ENCODE data around the gene CDC14B. TPM values are rescaled to one million over a fixed set of nuclear protein-coding genes. Genes with fewer than 3 reads are reported as not detected.
A peak's percentile ranks its signal among the peaks of the same experiment; 100 is the strongest.

The CDC14B gene
- total RNA-seq, 1 experiment from 2014 or later = 38.5 TPM

DNA sequence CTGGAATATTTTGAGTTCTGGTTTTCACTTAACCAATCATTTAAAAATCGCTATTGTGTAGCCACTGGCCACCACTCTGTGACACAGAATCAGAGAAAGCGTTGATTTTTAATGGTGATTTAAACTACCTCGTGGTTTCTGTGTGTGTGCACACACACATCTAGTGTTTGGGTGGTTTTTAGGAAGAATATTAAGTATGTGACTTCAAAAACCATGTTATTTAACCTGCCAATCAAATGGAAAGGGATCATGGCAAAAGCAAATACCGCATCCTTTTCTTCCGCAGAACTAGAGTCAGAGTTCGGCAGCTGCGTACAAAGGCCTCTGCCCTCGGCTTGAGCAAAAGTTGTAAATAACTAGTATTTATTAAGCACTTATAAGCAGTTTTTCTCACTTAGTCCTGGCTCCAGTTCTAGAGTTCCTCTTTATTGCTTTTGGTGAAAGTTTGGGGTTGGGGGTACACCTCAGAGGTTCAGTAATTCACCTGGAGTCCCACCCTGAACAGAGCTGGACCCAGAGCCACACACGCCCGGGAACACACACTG lies 129.0 kb downstream of the CDC14B start:
- Histone ChIP-seq H3K4me3 (ENCODE audit: insufficient read depth, low read depth, low read length) (no peak overlapping the region), H3K36me3 (replicated peaks; ENCODE audit: control insufficient read depth, insufficient read depth, low read length) (peaks cover 12% of the 10 kb centered on the region), H3K27me3 (ENCODE audit: control insufficient read depth, insufficient read depth, low read length) (no peaks in the 10 kb centered on the region)
- no peak for DNase-seq

DNA sequence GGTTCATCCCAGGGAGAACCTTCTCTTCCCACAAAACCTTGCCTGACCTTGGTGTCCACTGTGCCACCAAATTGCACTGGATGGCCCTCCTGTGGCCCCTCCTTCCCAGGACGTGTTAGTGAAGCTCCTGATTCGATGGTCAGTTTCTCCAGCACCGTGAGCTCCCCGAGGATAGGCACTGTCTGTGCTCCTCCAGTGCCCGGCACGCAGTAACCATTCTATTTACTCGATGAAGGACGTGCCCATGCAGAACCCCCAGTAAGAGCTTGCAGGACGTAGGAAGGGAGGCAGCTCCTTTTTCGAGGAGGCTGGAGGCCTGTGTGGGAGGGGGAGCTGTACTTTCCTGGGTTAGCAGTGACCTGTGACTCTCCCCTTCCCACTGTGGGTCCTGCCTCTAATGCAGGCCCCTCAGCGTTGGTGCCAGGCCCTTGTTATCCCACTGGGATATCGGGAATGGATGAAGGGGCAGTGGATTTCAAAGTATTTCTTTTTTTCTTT lies 130.1 kb downstream of the CDC14B start:
- no peaks in the 10 kb centered on the region for H3K27me3 ChIP-seq (ENCODE audit: control insufficient read depth, insufficient read depth, low read length)
- H3K36me3 ChIP-seq (replicated peaks; ENCODE audit: control insufficient read depth, insufficient read depth, low read length) = peaks cover 12% of the 10 kb centered on the region
- no peak overlapping the region for H3K4me3 ChIP-seq (ENCODE audit: insufficient read depth, low read depth, low read length)
- DNase-seq = no peak

DNA sequence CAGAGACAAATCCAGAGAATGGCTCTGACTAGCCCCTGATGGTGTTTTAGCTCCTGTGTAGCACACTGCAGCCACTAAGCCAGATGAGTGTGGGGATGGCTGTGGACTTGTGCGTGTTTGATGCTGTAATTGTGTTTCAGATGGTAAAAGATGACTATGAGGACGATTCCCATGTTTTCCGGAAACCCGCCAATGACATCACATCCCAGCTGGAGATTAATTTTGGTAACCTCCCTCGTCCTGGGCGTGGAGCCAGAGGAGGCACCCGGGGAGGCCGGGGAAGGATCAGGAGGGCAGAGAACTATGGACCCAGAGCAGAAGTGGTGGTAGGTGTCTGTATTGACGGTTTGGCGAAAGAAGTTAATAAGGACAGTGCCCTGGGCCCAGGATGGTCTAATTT lies 131.7 kb downstream of the CDC14B start:
- peak; percentile 16 for DNase-seq
- H3K36me3 ChIP-seq (replicated peaks; ENCODE audit: control insufficient read depth, insufficient read depth, low read length) = peaks cover 12% of the 10 kb centered on the region
- H3K27me3 ChIP-seq (ENCODE audit: control insufficient read depth, insufficient read depth, low read length) = no peaks in the 10 kb centered on the region
- no peak overlapping the region for H3K4me3 ChIP-seq (ENCODE audit: insufficient read depth, low read depth, low read length)

DNA sequence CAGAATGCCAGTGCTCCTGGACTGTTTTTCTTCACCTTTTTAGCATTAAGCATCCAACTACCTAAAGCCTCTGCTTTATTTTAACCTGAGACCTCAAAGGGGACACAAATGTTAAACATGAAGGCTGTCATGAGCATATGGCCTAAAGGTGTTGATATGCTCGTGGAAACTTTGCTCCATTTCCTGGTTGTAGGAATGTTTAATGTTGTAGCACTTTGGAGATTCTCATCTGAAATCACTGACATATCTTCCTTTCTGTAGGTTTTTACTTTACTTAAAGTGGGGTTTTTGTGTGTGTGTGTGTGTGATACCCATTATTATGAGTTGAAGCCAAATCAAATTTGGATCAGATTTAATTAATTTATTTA lies 132.6 kb downstream of the CDC14B start:
- Histone ChIP-seq H3K4me3 (ENCODE audit: insufficient read depth, low read depth, low read length) (no peak overlapping the region), H3K36me3 (replicated peaks; ENCODE audit: control insufficient read depth, insufficient read depth, low read length) (peaks cover 10% of the 10 kb centered on the region), H3K27me3 (ENCODE audit: control insufficient read depth, insufficient read depth, low read length) (no peaks in the 10 kb centered on the region)
- DNase-seq = no peak

DNA sequence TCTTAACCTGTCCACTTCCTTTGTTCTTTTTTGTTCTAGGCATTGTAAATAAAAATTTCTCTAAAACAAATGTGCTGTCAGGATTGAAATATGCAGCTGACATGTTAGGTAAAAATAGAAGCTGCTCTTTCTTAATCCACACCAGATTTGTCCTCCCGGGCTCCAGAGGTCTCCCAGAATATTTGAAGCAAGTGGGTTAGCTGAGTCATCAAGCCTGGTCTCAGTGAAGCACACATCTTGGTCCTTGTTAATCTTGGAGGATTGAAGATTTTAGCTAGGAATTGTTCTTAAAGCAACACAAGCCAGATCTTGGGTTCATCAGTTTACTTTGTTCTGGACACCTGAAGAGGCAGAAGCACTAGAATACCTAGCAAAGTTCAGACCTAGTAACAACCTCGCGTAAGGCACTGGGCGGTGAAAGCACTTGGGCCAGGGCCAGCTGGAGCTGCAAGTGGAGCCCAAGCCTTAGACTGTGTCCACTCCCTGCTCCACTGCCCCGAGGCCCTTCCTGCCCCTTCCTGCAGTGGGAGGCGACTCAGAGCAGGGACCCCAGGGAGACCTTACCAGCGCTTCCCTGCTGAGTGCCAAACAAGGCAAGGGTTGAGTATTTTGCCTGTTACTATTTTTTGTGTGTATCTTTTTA lies 133.1 kb downstream of the CDC14B start:
- Histone ChIP-seq H3K4me3 (ENCODE audit: insufficient read depth, low read depth, low read length) (no peak overlapping the region), H3K27me3 (ENCODE audit: control insufficient read depth, insufficient read depth, low read length) (no peaks in the 10 kb centered on the region), H3K36me3 (replicated peaks; ENCODE audit: control insufficient read depth, insufficient read depth, low read length) (peaks cover 9% of the 10 kb centered on the region)
- no peak for DNase-seq

DNA sequence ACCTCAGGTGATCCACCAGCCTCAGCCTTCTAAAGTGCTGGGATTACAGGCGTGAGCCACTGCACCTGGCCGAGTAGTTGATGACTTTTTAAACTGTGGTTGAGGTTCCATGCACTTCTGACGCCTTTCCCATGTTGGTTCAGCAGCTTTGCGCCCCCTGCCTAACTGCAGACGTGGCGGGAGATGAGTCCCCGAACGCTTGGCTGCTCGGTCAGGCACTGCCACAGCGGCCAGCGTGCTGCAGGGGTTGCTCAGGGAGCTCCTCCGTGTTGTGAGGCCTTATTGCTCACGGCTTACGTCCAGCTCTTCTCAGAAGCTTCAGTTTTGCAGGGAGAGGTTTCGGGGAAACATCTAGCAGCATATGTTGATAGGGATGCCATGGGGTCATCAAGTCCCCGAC lies 134.4 kb downstream of the CDC14B start:
- Histone ChIP-seq H3K27me3 (ENCODE audit: control insufficient read depth, insufficient read depth, low read length) (no peaks in the 10 kb centered on the region), H3K36me3 (replicated peaks; ENCODE audit: control insufficient read depth, insufficient read depth, low read length) (peaks cover 6% of the 10 kb centered on the region), H3K4me3 (ENCODE audit: insufficient read depth, low read depth, low read length) (no peak overlapping the region)
- DNase-seq = peak; percentile 32

DNA sequence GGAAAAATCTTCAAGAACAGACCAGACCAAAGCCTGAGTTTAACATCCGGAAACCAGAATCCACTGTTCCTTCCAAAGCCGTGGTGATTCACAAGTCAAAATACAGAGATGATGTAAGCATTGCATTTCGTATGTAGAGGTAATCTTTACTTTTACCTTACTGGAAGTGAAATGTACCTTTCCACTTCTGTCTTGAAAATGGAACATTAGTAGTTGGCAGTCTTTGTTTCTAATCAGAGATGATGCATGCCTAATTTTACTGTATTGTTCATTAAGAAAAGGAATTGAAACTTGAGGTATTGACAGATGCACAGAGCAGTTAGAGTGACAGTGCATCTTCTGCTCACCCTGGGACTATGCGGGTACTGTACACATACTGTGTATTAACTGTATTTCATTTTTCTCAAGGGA lies 135.1 kb downstream of the CDC14B start:
- H3K27me3 ChIP-seq (ENCODE audit: control insufficient read depth, insufficient read depth, low read length) = no peaks in the 10 kb centered on the region
- DNase-seq = no peak
- peaks cover 5% of the 10 kb centered on the region for H3K36me3 ChIP-seq (replicated peaks; ENCODE audit: control insufficient read depth, insufficient read depth, low read length)
- H3K4me3 ChIP-seq (ENCODE audit: insufficient read depth, low read depth, low read length) = no peak overlapping the region

DNA sequence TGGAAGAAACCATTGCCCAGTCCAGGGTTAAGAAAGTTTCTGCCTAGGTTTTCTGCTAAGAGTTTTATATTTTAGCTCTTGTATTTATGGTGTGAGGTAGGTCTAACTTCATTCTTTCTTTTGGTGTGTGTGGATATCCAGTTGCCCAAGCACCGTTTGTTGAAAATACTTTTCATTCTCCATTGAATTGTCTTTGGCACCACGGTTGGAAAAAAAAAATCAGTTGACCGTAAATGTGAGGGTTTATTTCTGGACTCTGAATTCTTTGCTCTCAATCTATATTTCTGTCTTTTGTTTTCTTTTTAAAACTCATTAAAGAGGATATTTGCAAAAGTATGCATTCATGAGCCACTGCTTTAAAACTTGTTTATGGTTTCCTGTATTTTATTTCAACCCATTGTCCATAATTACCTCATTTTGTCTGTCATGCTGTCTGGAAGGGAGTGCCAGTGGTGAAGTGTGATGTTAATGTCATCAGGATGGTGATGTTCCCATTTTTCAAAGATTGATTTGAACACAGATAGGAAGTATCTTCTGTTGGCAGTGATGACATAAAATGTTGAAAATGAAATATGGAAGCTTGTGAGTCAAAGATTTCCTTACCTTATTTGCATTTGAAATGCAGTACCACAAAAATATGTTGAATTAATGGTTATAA lies 135.8 kb downstream of the CDC14B start:
- Histone ChIP-seq H3K27me3 (ENCODE audit: control insufficient read depth, insufficient read depth, low read length) (no peaks in the 10 kb centered on the region), H3K4me3 (ENCODE audit: insufficient read depth, low read depth, low read length) (no peak overlapping the region), H3K36me3 (replicated peaks; ENCODE audit: control insufficient read depth, insufficient read depth, low read length) (peaks cover 4% of the 10 kb centered on the region)
- DNase-seq = no peak

DNA sequence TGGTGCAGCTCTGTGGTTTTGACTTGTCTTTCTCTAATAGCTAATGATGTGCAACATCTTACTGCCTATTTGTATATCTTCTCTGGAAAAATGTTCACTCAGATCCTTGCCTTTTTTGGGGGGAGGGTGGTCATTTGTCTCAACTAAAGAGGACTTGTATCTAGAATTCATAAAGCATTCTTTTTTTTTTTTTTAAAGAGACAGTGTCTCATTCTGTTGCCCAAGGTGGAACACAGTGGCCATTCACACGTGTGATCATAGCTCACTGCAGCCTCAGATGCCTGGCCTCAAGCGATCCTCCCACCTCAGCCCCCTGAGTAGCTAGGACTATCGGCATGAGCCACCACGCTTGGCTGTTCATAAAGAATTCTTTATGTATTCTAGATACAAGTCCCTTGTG lies 136.4 kb downstream of the CDC14B start:
- DNase-seq = no peak
- Histone ChIP-seq H3K36me3 (replicated peaks; ENCODE audit: control insufficient read depth, insufficient read depth, low read length) (no peaks in the 10 kb centered on the region; the same call in none of the 2 replicates), H3K4me3 (ENCODE audit: insufficient read depth, low read depth, low read length) (no peak overlapping the region), H3K27me3 (ENCODE audit: control insufficient read depth, insufficient read depth, low read length) (no peaks in the 10 kb centered on the region)

DNA sequence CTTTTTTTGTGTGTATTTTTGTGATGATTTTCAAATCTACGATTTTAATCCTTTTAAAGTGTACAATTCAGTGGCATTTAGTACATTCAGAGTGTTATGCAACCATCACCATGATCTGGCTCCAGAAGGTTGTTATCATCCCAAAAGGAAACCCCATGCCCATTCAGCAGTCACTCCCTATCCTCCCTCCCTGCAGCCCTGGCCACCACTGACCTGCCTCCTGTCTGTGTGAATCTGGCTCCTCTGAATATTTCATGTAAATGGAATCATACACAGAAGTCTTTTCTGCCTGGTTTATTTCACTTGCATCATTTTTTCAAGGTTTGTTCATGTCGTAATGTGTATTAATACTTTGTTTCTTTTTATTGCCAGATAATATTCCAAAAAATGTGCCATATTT lies 137.2 kb downstream of the CDC14B start:
- H3K27me3 ChIP-seq (ENCODE audit: control insufficient read depth, insufficient read depth, low read length) = no peaks in the 10 kb centered on the region
- no peak for DNase-seq
- no peak overlapping the region for H3K4me3 ChIP-seq (ENCODE audit: insufficient read depth, low read depth, low read length)
- no peaks in the 10 kb centered on the region; the same call in 1 of the 2 replicates for H3K36me3 ChIP-seq (replicated peaks; ENCODE audit: control insufficient read depth, insufficient read depth, low read length)

DNA sequence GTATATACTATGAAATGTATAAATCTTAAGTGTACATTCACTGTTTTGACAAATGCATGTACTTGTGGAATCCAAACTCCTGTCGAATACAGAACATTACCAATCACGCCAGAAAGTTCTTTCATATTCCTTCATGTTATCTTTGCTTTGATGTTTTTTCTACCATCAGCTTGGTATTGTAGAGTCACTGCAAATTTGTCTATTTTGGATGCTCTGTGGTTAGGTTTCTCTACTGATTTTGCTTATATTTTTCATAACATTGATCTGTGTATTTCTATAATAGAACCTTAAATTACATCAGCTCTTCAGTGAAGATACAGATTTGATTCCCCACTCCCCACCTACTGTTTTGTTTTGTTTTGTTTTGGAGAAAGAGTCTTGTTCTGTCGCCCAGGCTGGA lies 138.9 kb downstream of the CDC14B start:
- H3K4me3 ChIP-seq (ENCODE audit: insufficient read depth, low read depth, low read length) = no peak overlapping the region
- no peaks in the 10 kb centered on the region for H3K27me3 ChIP-seq (ENCODE audit: control insufficient read depth, insufficient read depth, low read length)
- no peak for DNase-seq
- H3K36me3 ChIP-seq (replicated peaks; ENCODE audit: control insufficient read depth, insufficient read depth, low read length) = no peaks in the 10 kb centered on the region; the same call in 1 of the 2 replicates

DNA sequence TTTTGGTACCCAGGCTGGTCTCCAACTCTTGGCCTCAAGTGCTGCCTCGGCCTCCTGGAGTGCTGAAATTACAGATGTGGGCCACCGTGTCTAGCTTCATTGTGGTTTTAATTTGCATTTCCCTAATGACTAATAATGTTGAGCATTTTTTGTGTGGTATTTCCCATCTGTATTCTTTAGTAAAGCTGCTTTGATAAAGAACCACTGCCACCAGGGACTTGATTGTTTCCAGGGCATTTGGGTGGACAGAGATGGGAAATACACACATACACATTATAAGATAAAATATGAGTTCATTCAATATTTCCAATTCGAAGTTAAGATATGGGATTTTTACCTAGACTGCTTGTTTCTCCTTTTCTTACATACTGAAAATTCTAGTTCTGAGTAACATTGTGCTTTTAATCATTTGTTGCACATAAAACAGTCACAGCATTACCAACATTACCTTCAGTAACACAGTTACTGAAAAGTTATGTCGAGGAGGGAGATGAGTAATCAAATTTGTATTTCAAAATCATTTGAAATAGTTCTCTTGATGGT lies 140.7 kb downstream of the CDC14B start:
- Histone ChIP-seq H3K4me3 (ENCODE audit: insufficient read depth, low read depth, low read length) (no peak overlapping the region), H3K27me3 (ENCODE audit: control insufficient read depth, insufficient read depth, low read length) (no peaks in the 10 kb centered on the region), H3K36me3 (replicated peaks; ENCODE audit: control insufficient read depth, insufficient read depth, low read length) (0 out of 2 replicates have a peak, but pooled peaks cover 1% of the 10 kb centered on the region)
- no peak for DNase-seq

DNA sequence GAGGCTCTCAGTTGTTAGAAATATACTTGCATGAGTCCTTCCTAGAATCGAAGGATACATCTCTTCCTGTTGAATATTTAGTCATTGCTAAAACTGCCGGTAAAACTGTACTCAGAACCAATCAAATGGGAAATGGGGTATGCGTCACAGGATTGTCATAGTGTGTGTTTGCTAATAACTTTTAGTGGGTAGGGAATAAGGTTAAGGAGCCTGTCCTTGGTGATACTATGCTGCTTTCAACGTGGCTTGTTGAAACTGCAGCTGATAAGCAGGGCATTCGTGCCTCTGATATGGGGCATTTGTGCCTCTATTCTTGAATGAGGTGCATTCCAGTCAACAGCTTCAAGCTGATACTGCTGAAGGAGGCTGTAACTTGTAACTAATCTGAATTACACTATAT lies 143.1 kb downstream of the CDC14B start:
- no peak for DNase-seq

DNA sequence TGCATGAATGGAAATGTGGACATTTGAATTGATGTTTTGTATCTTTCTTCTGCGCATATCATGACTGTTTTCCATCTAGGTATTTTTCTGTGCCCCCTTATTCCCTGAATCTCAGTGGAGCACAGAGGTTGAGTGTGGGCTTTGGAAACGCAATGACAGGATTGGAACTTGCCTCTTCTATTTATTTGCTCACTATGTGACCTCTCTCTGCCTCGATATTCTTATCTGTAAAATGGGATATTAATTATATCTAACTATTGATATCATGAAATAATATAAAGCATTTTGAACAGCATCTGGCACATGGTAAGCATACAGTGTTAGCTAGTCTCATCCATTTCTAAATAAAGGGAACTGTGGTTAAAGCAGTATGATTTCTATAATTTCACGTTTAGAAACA lies 143.6 kb downstream of the CDC14B start:
- DNase-seq = no peak

More for the DNA sequence above, 143.1 kb downstream of the CDC14B start:
- Histone ChIP-seq H3K27me3 (ENCODE audit: control insufficient read depth, insufficient read depth, low read length) (no peaks in the 10 kb centered on the region), H3K36me3 (replicated peaks; ENCODE audit: control insufficient read depth, insufficient read depth, low read length) (peaks cover 4% of the 10 kb centered on the region), H3K4me3 (ENCODE audit: insufficient read depth, low read depth, low read length) (no peak overlapping the region)

DNA sequence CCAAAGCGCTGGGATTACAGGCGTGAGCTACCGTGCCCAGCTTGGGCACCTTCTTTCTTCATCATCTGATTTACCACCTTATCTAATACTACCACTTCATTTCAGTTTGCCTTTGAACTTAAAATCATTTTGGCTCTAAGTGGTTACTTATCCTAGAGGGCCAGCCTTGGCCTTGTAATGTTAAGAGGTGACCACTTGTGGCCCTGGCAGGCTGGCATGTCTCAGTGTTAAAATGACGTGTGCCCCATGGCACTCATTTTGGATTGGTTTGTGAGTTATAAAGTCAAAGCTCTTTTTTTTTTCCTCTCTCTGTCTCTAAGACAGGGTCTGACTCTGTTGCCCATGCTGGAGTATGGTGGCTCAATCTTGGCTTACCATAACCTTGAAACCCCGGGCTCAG lies 151.9 kb downstream of the CDC14B start:
- Histone ChIP-seq H3K4me3 (ENCODE audit: insufficient read depth, low read depth, low read length) (no peak overlapping the region), H3K36me3 (replicated peaks; ENCODE audit: control insufficient read depth, insufficient read depth, low read length) (peaks cover 6% of the 10 kb centered on the region), H3K27me3 (ENCODE audit: control insufficient read depth, insufficient read depth, low read length) (no peaks in the 10 kb centered on the region)
- DNase-seq = no peak

More for the DNA sequence above, 143.6 kb downstream of the CDC14B start:
- Histone ChIP-seq H3K4me3 (ENCODE audit: insufficient read depth, low read depth, low read length) (no peak overlapping the region), H3K27me3 (ENCODE audit: control insufficient read depth, insufficient read depth, low read length) (no peaks in the 10 kb centered on the region), H3K36me3 (replicated peaks; ENCODE audit: control insufficient read depth, insufficient read depth, low read length) (peaks cover 4% of the 10 kb centered on the region)
